Muscle layer of colon (tissue), 2 donors: Measurements from ENCODE around the gene MAP1LC3B2.
"Not testable (repeated sequence)": the region's sequence is repeated elsewhere in the genome, so short reads cannot be mapped to it uniquely, and the experiment has no call there.

Source experiments
- H3K27ac ChIP-seq: one replicate; pipeline ENCODE4 v1.7.0; 2013; ENCODE audit warnings: low read depth, mild to moderate bottlenecking, low read length, moderate library complexity
- H3K27me3 ChIP-seq, 2 donors: one replicate each; pipeline ENCODE4 v1.7.0; 2013; ENCODE audit warnings: low read length in 2 of 2, mild to moderate bottlenecking in 2 of 2; ENCODE audit not compliant: insufficient read depth in 2 of 2, control insufficient read depth in 1 of 2
- H3K36me3 ChIP-seq: one replicate; pipeline ENCODE4 v1.7.0; 2013; ENCODE audit warnings: mild to moderate bottlenecking, low read length; ENCODE audit not compliant: insufficient read depth
- H3K4me1 ChIP-seq: one replicate; pipeline ENCODE4 v1.7.0; 2013; ENCODE audit warnings: mild to moderate bottlenecking, low read length; ENCODE audit not compliant: insufficient read depth
- H3K4me3 ChIP-seq, 2 donors: one replicate each; pipeline ENCODE4 v1.7.0; 2013; ENCODE audit warnings: low read length in 2 of 2, low read depth in 1 of 2, mild to moderate bottlenecking in 1 of 2, moderate library complexity in 1 of 2
- H3K9ac ChIP-seq: one replicate; pipeline ENCODE4 v1.7.0; 2013; ENCODE audit warnings: low read length
- H3K9me3 ChIP-seq: one replicate; pipeline ENCODE4 v1.7.0; 2013; ENCODE audit warnings: mild to moderate bottlenecking, low read length
- donor health status: abdominal sarcoma.
- donor health status: Adenocarcinoma of cecum.

Gene MAP1LC3B2

DNA sequence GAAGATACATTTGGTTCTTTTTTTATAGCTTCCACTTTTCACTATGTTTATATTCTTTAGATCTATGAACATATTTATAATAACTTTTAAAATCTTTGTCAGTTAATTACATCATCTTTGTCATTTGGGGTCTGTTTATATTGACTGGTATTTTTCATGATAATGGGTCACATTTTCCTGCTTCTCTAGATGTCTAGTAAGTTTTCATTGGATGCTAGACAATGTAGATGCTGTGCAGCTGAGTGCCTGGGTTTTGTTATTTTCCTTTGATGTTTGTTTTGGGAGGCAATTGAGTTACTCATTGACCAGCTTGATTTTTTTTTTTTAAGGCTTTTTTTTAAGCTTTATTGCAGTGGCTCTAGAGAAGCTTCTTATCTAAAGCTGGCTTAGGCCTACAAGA, 4.9 kb downstream of the MAP1LC3B2 start:
- no peak overlapping the region for H3K27ac ChIP-seq
- H3K27me3 ChIP-seq, result no peaks in the 10 kb centered on the region
- no peak overlapping the region for H3K9ac ChIP-seq
- H3K4me3 ChIP-seq, result no peak overlapping the region
- H3K4me1 ChIP-seq, result peaks cover 3% of the 10 kb centered on the region
- no peaks in the 10 kb centered on the region for H3K9me3 ChIP-seq
- H3K36me3 ChIP-seq, result no peaks in the 10 kb centered on the region

DNA sequence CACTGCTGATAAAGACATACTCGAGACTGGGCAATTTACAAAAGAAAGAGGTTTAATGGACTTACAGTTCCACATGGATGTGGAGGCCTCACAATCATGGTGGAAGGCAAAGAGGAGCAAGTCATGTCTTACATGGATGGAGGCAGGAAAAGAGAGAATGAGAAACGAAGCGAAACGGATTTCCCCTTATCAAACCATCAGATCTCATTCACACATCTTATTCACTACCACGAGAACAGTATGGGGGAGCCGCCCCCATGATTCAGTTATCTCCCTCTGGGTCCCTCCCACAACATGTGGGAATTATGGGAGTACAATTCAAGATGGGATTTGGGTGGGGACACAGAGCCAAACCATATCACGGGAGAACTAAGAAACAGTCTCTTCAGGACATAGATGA, 6.0 kb downstream of the MAP1LC3B2 start:
- H3K9ac ChIP-seq, H3K36me3 ChIP-seq, H3K4me3 ChIP-seq, H3K27ac ChIP-seq, H3K27me3 ChIP-seq, H3K9me3 ChIP-seq, H3K4me1 ChIP-seq: not testable (repeated sequence)

DNA sequence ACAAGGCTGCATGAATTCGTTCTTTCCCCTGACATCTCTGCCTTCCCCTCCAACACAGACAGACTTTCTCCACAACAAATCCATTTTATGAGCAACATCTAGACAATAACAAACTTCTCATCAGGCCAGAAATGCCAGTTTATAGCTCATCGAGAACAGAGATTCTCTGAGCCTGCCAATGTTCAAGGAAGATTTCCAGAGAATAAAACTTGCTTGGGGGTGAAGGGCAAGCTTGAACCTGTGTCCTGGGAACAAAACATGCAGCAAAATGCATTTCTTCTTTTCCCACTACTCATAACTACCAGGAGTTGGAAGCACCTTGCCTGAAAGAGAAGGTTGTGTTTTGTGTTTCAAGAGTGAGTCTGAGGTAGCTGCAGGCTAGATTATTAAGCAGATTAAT, 6.8 kb downstream of the MAP1LC3B2 start:
- no peak overlapping the region for H3K27ac ChIP-seq
- H3K9me3 ChIP-seq, result no peaks in the 10 kb centered on the region
- no peaks in the 10 kb centered on the region for H3K27me3 ChIP-seq
- H3K4me1 ChIP-seq, result no peaks in the 10 kb centered on the region
- H3K36me3 ChIP-seq, result no peaks in the 10 kb centered on the region
- no peak overlapping the region for H3K4me3 ChIP-seq
- H3K9ac ChIP-seq, result no peak overlapping the region

DNA sequence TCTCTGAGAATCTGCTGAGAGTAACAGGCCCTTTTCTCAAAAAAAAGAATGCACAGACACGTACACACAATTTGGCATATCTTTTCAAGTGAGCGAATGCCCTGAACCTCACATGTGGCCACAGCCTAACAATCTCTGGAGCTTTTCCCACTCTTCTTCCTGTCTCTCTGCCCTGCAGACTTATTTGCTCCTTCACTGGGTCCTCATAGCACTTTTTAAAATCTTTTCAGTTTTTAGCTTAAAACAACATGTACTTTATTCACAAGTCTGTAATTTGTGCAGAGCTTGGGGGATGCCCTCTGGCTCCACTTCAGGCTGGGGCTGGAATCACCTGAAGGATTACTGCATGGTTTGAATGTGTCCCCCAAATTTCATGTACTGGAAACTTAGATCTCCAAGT, 9.0 kb downstream of the MAP1LC3B2 start:
- H3K4me3 ChIP-seq, result no peak overlapping the region
- no peaks in the 10 kb centered on the region for H3K36me3 ChIP-seq
- H3K9me3 ChIP-seq, result no peaks in the 10 kb centered on the region
- no peak overlapping the region for H3K27ac ChIP-seq
- no peak overlapping the region for H3K9ac ChIP-seq
- no peaks in the 10 kb centered on the region for H3K4me1 ChIP-seq
- H3K27me3 ChIP-seq, result no peaks in the 10 kb centered on the region

DNA sequence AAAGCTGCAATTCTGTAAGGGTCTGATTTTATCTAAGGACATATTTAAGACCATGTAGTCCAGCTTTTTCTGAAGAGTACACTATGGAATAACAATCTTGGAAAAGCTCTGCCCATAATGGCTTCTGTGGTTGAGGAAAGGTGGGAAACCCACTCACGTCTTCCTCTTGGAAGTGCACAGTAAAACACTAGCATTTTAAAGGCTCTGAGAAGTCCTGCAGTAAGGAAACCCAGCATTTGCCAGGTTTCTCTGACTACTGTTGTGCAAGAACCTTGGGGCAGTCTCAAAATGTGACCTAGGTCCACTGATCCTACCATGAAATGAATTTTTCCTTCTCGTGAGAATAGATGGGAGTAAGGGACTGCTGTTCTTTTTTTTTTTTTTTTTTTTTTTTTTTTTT, 11.9 kb downstream of the MAP1LC3B2 start:
- Histone ChIP-seq H3K9ac (no peak overlapping the region), H3K4me3 (no peak overlapping the region), H3K27ac (no peak overlapping the region), H3K9me3 (no peaks in the 10 kb centered on the region), H3K36me3 (no peaks in the 10 kb centered on the region), H3K27me3 (no peaks in the 10 kb centered on the region), H3K4me1 (no peaks in the 10 kb centered on the region)

DNA sequence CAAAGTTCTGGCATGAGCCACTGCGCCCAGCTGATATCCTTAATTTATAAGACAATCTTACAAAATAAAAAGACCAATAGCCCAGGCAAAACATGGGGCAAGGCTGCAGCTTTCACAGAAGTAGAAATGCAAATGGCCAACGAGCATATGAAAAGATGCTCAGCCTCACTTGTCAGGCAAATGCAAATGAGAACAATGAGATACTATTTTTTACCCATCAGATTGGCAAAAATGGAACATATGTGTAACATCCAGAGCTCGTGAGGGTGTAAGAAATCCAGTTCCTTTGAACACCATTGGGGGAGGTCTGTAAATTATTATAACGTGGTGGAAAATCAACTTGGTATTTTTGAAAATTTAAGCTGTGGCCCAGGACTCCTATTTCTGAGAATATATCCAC, 14.6 kb downstream of the MAP1LC3B2 start:
- no peaks in the 10 kb centered on the region for H3K36me3 ChIP-seq
- no peak overlapping the region for H3K9ac ChIP-seq
- no peaks in the 10 kb centered on the region for H3K9me3 ChIP-seq
- H3K4me3 ChIP-seq, result no peak overlapping the region
- H3K27me3 ChIP-seq, result no peaks in the 10 kb centered on the region
- no peaks in the 10 kb centered on the region for H3K4me1 ChIP-seq
- H3K27ac ChIP-seq, result no peak overlapping the region

DNA sequence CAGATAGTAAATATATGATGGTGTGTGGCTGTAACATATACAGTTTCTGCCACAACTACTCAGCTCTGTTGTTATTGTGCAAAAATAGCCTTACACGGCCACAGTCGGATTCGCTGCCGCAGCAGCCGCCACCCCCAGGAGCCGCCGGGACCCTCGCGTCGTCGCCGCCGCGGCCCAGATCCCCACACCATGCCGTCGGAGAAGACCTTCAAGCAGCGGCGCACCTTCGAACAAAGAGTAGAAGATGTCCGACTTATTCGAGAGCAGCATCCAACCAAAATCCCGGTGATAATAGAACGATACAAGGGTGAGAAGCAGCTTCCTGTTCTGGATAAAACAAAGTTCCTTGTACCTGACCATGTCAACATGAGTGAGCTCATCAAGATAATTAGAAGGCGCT, 16.6 kb downstream of the MAP1LC3B2 start:
- not testable (repeated sequence) for H3K9ac ChIP-seq, H3K27ac ChIP-seq, H3K36me3 ChIP-seq, H3K9me3 ChIP-seq, H3K27me3 ChIP-seq, H3K4me1 ChIP-seq, H3K4me3 ChIP-seq

DNA sequence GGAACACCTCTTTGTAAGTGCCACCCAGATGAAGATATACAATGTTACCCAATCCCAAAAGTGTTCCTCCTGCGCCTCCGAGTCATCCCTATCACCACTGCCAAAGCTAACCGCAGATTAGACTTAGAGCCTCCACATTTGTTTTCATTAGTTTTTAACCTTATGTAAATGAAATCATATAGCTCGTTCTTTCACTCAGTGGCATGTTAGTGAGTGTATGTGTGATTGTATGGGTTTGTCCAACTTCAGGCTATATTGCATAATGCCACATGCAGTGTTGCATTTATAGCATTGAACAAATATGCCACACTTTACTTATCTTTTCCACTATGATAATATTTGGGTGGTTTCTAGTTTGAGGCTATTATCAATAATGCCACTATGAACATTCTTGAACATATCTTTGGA, 18.0 kb downstream of the MAP1LC3B2 start:
- Histone ChIP-seq H3K27me3 (no peaks in the 10 kb centered on the region), H3K4me1 (no peaks in the 10 kb centered on the region), H3K36me3 (no peaks in the 10 kb centered on the region)

DNA sequence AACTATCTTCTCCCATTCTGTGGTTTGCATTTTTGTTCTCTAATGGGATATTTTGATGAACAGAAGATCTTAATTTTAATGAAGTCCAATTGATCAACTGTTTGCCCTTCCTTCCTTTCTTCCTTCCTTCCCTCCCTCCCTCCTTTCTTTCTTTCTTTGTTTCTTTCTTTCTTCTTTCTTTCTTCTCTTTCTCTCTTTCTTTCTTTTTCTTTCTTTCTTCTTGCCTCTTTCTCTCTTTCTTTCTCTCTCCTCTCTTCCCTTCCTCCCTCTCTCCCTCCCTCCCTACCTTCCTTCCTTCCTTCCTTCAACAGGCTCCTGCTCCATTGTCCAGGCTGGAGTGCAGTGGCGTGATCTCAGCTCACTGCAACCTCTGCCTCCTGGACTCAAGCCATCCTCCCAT, 18.9 kb downstream of the MAP1LC3B2 start:
- Histone ChIP-seq H3K9me3 (no peaks in the 10 kb centered on the region), H3K27ac (no peak overlapping the region), H3K36me3 (no peaks in the 10 kb centered on the region), H3K27me3 (no peaks in the 10 kb centered on the region), H3K4me1 (no peaks in the 10 kb centered on the region), H3K9ac (no peak overlapping the region), H3K4me3 (no peak overlapping the region)

More for the DNA sequence above, 18.0 kb downstream of the MAP1LC3B2 start:
- Histone ChIP-seq H3K9me3 (no peaks in the 10 kb centered on the region), H3K4me3 (no peak overlapping the region), H3K27ac (no peak overlapping the region), H3K9ac (no peak overlapping the region)

DNA sequence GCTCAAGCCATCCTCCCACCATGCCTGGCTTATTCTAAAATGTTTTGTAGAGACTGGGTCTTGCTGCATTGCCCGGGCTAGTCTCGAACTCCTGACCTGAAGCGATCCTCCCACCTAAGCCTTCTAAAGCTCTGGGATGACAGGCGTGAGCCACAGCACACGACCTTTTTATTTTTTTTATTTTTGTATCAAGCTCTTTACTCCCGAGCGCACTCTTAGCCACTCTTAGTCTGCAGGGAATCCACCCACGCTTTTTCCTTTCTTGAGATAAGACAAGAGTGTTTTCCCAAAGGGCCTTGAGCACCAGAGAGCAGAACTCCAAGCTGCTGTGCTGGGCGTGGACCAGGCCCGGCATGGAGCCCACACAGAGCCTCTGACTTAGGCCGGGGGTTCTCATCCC, 23.4 kb downstream of the MAP1LC3B2 start:
- no peaks in the 10 kb centered on the region for H3K27me3 ChIP-seq
- no peaks in the 10 kb centered on the region for H3K4me1 ChIP-seq
- no peak overlapping the region for H3K9ac ChIP-seq
- no peaks in the 10 kb centered on the region for H3K9me3 ChIP-seq
- no peaks in the 10 kb centered on the region for H3K36me3 ChIP-seq
- H3K4me3 ChIP-seq, result no peak overlapping the region
- no peak overlapping the region for H3K27ac ChIP-seq

DNA sequence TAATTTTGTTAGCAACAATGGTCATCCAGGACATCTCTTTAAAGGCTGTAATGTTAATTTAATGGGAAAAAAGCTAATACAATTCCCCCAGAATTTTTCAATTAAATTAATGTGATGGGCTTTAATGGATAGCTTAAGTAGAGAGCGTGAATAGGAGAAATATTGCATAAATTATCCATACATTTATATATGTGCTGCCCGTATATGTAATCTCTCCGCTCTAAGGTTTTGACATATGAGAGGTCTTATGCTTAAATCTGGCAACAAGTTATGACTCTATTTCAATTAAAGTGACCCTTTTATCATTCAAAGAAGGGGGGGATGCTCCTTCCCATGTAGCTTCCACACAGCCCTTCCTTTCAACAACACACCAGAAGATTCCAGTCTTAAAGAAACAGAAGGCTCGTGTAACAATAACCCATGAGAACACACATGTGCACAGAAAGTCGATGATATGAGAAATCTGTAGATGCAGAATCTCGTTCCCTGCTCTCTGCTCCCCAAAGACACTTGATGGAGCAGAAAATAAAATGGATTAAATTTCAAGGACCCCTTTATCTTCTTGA, 24.0 kb downstream of the MAP1LC3B2 start:
- Histone ChIP-seq H3K27ac (no peak overlapping the region), H3K9ac (no peak overlapping the region), H3K9me3 (no peaks in the 10 kb centered on the region), H3K27me3 (no peaks in the 10 kb centered on the region), H3K4me3 (no peak overlapping the region), H3K4me1 (no peaks in the 10 kb centered on the region), H3K36me3 (no peaks in the 10 kb centered on the region)

DNA sequence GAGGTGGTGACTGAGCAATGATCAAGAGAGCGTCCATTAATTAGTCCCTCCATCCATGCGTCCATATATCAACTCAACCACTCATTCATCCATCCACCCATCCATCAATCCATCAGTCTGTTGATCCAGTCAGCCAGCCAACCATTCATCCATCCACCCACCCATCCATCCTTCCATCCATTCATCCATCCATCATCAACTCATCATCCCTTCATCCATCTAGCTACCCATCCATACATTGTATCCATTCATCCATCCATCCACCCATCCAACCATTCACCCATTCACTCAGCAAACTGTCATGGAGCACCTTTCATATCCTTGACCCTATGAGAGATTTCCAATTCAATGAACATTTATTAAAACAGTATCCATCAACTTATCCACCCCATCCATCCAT, 28.1 kb downstream of the MAP1LC3B2 start:
- Histone ChIP-seq H3K9me3 (no peaks in the 10 kb centered on the region), H3K4me3 (no peak overlapping the region), H3K4me1 (no peaks in the 10 kb centered on the region), H3K36me3 (no peaks in the 10 kb centered on the region), H3K27me3 (no peaks in the 10 kb centered on the region), H3K9ac (no peak overlapping the region), H3K27ac (no peak overlapping the region)
